Activated CD8-positive, alpha-beta memory T cell treated with anti-CD3 and anti-CD28 coated beads for 36 hours (primary cell): ENCODE data around the gene DNASE1L1. TPM values are rescaled to one million over a fixed set of nuclear protein-coding genes. Genes with fewer than 3 reads are reported as not detected.

Experiments used
- CTCF ChIA-PET: fragments of 350-600 bp; sonication (Branson Sonifier 250); formaldehyde crosslinking; loops from one replicate; lab custom pipeline; 2021; ENCODE audit warnings: antibody characterized with exemption; lab: Charles Lee
- POLR2A ChIA-PET: fragments of 350-600 bp; sonication (Branson Sonifier 250); formaldehyde crosslinking; loops from one replicate; lab custom pipeline; 2021; ENCODE audit warnings: antibody characterized with exemption; lab: Charles Lee
- total RNA-seq, 2 experiments: library from RNA; stranded (reverse); gene quantifications; one replicate each; pipeline ENCODE4 v1.2.3, GENCODE V29; 2021

DNASE1L1 gene
- total RNA-seq, 2 experiments from 2014 or later, result 10.8 to 11.8 TPM

DNA sequence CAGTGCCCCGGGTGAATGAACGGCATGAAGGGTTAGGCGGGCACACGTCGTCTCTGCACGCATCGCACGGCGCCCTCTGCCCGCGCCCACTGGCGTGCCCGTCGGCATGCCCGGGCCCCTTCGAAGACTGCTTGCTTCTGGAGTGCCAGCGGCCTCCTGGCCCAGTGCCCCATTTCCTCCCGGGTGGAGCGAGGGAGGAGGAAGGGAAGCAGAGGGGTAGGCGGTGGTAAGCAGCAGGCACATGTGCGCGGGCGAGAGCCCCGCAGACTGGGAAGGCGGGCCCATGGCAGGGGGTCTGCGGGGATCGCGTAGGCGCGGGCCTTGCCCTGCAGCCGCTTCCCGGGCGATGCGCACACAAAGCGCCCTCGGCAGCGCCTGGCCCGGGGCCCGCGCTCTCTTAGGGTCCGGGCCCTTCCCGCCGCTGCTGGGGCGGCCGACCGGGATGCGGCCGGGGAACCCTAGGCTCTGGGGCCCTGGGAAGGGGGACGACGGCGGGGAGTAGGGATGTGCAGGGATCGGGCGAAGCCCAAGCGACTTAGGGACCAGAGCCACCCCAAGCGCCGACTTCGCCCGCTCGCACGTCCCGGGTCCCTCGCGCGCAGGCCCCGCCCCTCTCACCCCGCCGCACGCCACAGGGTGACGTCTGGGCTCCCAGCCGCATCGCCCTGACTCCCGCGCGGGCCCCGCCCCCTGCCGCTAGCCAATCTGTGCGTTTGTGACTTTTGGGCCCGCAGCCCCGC is 30.8 kb downstream of the DNASE1L1 start:
- POLR2A ChIA-PET, result no interaction called here
- CTCF ChIA-PET, result interaction anchor here (0.7 kb wide), 1 partner anchor 22 kb away, joined by 3 read pairs; no protein-coding TSS in a partner anchor

GRCh38 chrX:154376774-154377173 is 32.3 kb downstream of the DNASE1L1 start:
- CTCF ChIA-PET, result no interaction called here

DNA sequence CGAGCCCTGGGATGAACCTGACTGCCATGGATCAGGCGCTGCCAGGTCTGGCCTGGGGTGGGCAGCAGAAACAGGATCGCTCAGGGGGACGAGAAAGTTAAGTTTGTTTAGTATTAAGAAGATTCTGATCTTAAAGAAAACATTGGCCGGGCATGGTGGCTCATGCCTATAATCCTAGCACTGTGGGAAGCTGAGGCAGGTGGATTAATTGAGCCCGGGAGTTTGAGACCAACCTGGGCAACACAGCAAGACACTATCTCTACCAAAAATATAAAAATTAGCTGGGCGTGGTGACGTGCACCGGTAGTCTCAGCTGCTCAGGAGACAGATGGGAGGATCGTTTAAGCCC is 33.9 kb downstream of the DNASE1L1 start:
- CTCF ChIA-PET, result no interaction called here

More at GRCh38 chrX:154376774-154377173, 32.3 kb downstream of the DNASE1L1 start:
- POLR2A ChIA-PET, result no interaction called here

DNA sequence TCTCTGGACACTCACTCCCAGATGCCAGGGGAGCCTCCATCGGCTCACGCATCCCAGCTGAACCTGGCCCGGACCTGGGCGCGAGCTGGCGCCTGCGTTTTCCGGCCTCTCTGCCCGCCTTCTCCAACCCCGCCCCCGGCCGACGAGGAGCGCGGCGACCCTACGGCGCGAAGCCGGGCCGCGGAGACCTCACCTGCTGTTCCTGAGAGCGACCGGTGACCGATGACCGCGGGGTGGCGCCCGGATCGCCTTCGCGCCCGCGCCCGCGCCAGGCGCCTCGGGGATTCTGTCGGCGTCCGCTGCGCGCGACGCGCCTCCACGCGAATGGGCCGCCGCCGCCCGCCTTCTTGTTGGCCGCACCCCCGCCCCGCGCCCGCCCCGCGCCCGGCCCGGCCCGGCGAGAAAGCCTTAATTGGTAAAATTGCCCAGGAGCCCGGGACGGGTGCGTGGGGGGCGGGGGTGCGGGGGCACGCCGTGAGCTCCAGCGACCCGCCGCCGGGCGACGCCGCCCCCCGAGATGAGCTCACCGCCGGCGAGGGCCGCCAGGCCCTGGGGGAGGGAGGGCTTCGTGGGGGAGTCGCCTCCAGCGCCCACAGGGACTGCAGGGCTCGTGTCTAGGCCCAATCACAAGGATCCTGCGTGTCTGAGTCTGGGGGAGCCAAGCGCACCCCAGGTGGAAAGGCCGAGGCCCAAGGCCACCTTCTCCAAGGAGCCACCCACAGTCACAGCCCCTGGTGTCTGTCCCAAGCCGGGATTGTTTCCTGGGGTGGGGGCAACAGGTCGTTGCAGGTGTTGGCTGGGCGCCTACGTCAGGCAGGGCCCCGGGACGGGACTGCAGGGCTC is 34.5 kb downstream of the DNASE1L1 start, which contains the start of gene FLNA:
FLNA (minus strand) TSS at position 322 of the 843 bp plus-strand sequence. CDS start 3,389 bp downstream, outside the sequence.
- ChIA-PET POLR2A (interaction anchor here (2.4 kb wide), 1 partner anchor 24 kb away, joined by 11 read pairs; the partner anchor contains the start of gene RPL10), CTCF (interaction anchor here (0.9 to 2.3 kb wide), 5 partner anchors 9 to 167 kb away, joined by 3 to 10 read pairs (median 6); partner anchors contain the start of gene RPL10)

More for the DNA sequence above, 33.9 kb downstream of the DNASE1L1 start:
- POLR2A ChIA-PET, result no interaction called here

- CTCF ChIA-PET, result interaction anchor here (0.9 to 2.3 kb wide), 7 partner anchors 10 to 168 kb away, joined by 3 to 10 read pairs (median 6); partner anchors contain the start of gene RPL10
- POLR2A ChIA-PET, result interaction anchor here (0.6 to 2.4 kb wide), 2 partner anchors 25 to 172 kb away, joined by 4 to 11 read pairs; partner anchors contain the start of gene RPL10
Observed at GRCh38 chrX:154373340-154374306, 35.4 kb downstream of the DNASE1L1 start.

DNA sequence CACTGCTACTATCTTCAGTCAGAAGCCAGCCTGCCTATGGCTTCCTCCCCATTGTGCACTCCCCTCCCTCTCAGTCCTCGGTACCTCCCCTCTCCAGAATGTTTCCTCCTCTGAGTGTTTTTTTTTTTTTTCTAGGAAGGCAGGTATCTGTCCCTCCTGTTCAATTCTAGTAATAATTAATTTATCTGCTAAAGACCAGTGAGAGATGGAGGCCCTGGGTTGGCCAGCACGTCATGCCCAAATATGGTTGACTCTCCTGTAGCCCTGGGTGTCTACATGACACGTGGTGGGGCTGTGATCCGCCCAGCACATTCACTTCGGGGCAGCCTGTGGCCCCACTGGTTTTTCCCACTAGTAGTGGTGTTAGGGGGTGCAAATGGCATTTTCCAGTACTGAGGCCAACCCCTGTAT is 36.4 kb downstream of the DNASE1L1 start:
- POLR2A ChIA-PET, result interaction anchor here (2.4 kb wide), 1 partner anchor 26 kb away, joined by 11 read pairs; the partner anchor contains the start of gene RPL10
- CTCF ChIA-PET, result interaction anchor here (0.9 to 2.3 kb wide), 4 partner anchors 26 to 169 kb away, joined by 5 to 10 read pairs (median 6); partner anchors contain the start of gene RPL10

DNA sequence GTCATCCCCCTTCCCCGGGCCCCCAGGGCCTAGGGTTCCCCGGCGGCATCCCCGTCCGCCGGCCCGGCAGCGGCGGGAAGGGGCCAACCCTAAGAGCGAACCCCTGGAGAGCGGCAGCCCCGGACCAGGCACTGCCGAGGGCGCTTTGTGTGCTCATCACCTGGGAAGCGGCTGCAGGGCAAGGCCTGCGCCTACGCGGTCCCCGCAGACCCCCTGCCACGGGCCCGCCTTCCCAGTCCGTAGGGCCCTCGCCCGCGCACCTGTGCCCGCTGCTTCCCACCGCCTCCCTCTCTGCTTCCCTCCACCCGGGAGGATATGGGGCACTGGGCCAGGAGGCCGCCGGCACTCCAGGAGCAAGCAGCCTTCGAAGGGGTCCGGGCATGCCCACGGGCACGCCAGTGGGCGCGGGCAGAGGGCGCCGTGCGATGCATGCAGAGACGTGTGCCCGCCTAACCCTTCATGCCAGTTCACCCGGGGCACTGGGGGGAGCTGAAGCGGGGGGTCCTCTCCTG is 37.2 kb downstream of the DNASE1L1 start:
- POLR2A ChIA-PET, result no interaction called here
- CTCF ChIA-PET, result interaction anchor here (2.3 kb wide), 1 partner anchor 27 kb away, joined by 10 read pairs; the partner anchor contains the start of gene RPL10

- CTCF ChIA-PET, result interaction anchor here (1.3 kb wide), 1 partner anchor 27 kb away, joined by 4 read pairs; the partner anchor contains the start of gene RPL10
- POLR2A ChIA-PET, result interaction anchor here (0.5 to 1.0 kb wide), 3 partner anchors 22 to 400 kb away, joined by 3 to 4 read pairs (median 3); partner anchors contain the start of gene HCFC1
Observed at GRCh38 chrX:154371017-154371788, 37.9 kb downstream of the DNASE1L1 start.

GRCh38 chrX:154370300-154371016 is 38.6 kb downstream of the DNASE1L1 start:
- ChIA-PET CTCF (interaction anchor here (1.3 kb wide), 1 partner anchor 28 kb away, joined by 4 read pairs; the partner anchor contains the start of gene RPL10), POLR2A (interaction anchor here (0.5 to 2.4 kb wide), 4 partner anchors 21 to 399 kb away, joined by 3 to 6 read pairs (median 4); partner anchors contain the start of genes HCFC1 and RPL10)

- CTCF ChIA-PET, result no interaction called here
- POLR2A ChIA-PET, result interaction anchor here (0.5 to 2.4 kb wide), 5 partner anchors 9 to 38 kb away, joined by 3 to 6 read pairs (median 6); partner anchors contain the start of gene RPL10
Observed at GRCh38 chrX:154369449-154370299, 39.4 kb downstream of the DNASE1L1 start.

DNA sequence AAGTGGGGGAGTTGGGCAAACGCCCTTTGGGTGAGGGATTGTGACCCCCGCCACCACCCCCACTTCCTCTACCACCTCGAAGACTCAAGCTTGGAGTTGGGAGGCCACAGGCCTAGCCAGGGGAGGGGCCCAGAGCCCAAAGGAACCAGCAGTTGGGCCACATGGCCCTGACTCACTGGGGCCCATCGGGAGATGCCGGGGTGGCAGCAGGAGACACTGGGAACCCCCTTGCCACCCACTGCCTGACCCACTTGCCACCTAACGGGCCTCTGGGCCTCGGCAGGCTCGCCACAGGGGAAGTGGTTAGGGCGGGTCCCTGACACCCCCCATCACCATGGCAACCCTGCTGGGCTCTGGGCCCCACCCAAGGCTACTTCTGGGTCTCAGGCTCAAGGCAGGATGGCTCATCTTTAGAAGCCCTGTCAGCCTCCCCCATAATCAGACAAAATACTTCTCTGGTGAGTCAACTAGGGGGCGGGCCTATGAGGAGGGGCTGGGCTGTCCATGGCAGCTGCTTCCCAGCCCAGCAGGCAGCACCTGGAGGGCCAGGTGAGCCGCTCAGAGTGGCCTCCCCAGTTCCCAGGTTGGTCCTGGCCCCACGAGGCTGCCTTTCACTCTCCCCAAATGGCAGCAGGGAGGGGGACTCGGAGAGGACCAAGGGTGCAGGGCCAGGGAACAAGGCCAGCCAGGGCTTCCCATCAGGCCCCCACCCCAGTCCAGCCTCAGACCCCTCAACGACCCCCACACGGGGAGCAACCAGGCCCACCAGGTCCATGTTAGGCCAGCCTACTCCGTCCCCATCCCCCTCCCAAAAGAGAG is 40.2 kb downstream of the DNASE1L1 start:
- POLR2A ChIA-PET, result interaction anchor here (0.5 to 2.4 kb wide), 6 partner anchors 8 to 61 kb away, joined by 3 to 6 read pairs (median 4); partner anchors contain the start of gene RPL10
- CTCF ChIA-PET, result no interaction called here

DNA sequence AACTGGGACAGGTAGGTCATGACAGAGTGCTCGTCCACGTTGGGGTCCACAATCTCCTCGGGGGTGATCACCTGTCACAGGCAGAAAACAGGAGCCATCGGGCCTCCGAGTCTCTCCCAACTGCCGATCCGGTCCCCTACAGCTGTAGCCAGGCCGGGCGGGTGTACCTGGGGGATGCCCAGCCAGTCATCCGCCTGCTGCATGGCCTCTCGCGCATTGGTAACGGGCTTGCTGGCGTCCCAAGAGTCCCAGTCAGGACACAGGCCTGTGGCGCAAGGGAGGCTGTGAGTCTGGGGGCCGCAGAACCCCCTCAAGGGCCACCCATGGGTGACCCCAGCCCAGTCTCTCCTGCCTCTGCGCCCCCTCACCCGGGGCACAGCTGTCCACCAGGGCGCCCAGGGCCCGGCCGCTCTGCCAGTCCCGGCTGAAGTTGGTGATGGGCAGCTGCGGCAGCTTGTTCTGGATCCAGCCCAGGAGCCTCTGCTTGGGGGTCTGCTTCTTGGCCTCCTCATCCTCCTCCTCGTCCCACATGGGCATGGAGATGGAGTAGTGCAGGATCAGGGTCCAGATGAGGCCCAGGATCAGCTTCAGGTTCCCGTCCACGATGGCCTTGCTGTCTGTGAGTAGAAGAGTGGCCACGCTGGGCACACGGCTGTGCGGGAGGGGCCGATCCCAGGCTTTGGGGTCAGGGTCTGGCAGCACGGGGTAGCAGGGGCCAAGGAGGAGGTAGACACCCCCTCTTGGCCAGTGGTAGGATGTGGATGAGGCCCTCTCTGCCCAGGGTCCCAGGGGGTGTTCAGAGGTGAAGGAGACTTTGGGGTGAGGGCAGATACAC is 41.4 kb downstream of the DNASE1L1 start:
- ChIA-PET POLR2A (interaction anchor here (0.5 to 2.4 kb wide), 2 partner anchors 30 to 62 kb away, joined by 3 to 6 read pairs; partner anchors contain the start of gene RPL10), CTCF (no interaction called here)

DNA sequence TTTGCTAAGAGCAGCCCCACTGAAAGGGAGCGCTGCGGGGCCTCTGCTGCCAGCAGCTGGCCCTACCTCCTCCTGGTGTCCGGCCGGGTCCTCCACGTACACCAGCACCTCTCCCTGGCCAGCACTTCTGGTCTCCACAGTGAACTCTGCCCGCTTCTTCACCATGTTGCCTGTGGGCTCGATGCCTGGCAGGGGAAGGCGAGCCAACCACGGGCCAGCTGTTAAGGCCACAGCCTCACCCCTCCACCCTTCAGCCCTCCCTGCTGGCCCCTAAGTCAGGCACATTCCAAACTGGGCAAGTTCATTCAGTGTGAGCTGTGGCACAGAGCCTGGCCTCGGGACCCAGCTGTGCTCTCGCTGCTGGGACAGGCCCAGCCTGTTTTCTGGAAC is 42.4 kb downstream of the DNASE1L1 start:
- POLR2A ChIA-PET, result no interaction called here
- CTCF ChIA-PET, result no interaction called here
